Osteocyte (in vitro differentiated cells): ENCODE results near the gene TPCN1. TPM values are rescaled to one million over a fixed set of nuclear protein-coding genes. Genes with fewer than 3 reads are reported as not detected.

ENCODE experiments used
- DNase-seq: peaks from one replicate; pipeline ENCODE4 v3.0.0; 2021; ENCODE audit warnings: mixed read lengths; ENCODE audit not compliant: unreplicated experiment; ENCODE audit errors: extremely low spot score
- H3K27ac Mint-ChIP-seq: one replicate; pipeline ENCODE4 v1.8.0; 2021; ENCODE audit warnings: mild to moderate bottlenecking, mixed read lengths; ENCODE audit not compliant: unreplicated experiment
- H3K27me3 Mint-ChIP-seq: one replicate; pipeline ENCODE4 v1.8.0; 2021; ENCODE audit warnings: mixed read lengths; ENCODE audit not compliant: unreplicated experiment
- H3K36me3 Mint-ChIP-seq: one replicate; pipeline ENCODE4 v1.8.0; 2021; ENCODE audit warnings: mixed read lengths; ENCODE audit not compliant: unreplicated experiment
- H3K4me1 Mint-ChIP-seq: one replicate; pipeline ENCODE4 v1.8.0; 2021; ENCODE audit warnings: mixed read lengths; ENCODE audit not compliant: unreplicated experiment
- H3K4me3 Mint-ChIP-seq: one replicate; pipeline ENCODE4 v1.8.0; 2021; ENCODE audit warnings: mild to moderate bottlenecking, moderate library complexity, mixed read lengths; ENCODE audit not compliant: unreplicated experiment
- H3K9me3 Mint-ChIP-seq: one replicate; pipeline ENCODE4 v1.8.0; 2021; ENCODE audit warnings: mixed read lengths; ENCODE audit not compliant: unreplicated experiment
- CTCF ChIP-seq: fragments of 200-600 bp; sonication (generic); IDR thresholded peaks from 2 replicates; pipeline ENCODE4 v1.5.0; 2021; ENCODE audit warnings: antibody characterized with exemption, mild to moderate bottlenecking, moderate library complexity
- total RNA-seq: library from RNA; stranded (reverse); gene quantifications from 2 replicates; pipeline ENCODE4 v1.2.1, GENCODE V29; 2021

The TPCN1 gene
- total RNA-seq, 1 donor from 2014 or later = 80.6 TPM

DNA sequence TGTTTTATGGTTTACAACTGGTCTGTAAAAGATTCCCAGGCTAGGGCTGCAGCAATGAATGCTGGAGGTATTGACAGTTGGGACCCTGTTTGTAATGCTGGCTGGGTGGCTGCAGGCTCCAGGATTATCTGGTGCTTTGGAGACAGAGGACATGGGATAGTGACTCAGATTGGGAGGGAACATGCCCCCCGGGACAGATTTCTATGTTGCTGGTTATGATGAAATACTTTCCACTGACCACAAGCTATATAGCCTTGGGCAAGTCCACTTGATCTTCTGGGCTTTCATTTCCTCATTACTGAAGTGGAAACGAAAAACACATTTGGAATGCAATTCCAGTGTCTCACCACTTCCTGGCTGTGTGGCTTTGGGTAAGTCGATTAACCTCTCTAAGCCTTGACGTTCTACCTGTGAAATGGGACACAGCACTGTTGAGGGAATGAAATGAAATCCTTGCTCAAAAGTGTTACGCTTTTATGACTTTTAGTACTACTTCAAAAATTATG, 6.3 kb upstream of the TPCN1 start:
- no peaks in the 10 kb centered on the region for H3K9me3 Mint-ChIP-seq
- H3K27me3 Mint-ChIP-seq = no peaks in the 10 kb centered on the region
- H3K36me3 Mint-ChIP-seq = peaks cover 2% of the 10 kb centered on the region

GRCh38 chr12:113216027-113216426, 5.2 kb upstream of the TPCN1 start:
- H3K36me3 Mint-ChIP-seq = no peaks in the 10 kb centered on the region
- no peak for DNase-seq

More for the DNA sequence above, 6.3 kb upstream of the TPCN1 start:
- TF ChIP-seq CTCF = no peak
- DNase-seq = peak; percentile 90
- peak overlapping the region; percentile 94 for H3K27ac Mint-ChIP-seq
- H3K4me1 Mint-ChIP-seq = peaks cover 52% of the 10 kb centered on the region
- no peak overlapping the region for H3K4me3 Mint-ChIP-seq

DNA sequence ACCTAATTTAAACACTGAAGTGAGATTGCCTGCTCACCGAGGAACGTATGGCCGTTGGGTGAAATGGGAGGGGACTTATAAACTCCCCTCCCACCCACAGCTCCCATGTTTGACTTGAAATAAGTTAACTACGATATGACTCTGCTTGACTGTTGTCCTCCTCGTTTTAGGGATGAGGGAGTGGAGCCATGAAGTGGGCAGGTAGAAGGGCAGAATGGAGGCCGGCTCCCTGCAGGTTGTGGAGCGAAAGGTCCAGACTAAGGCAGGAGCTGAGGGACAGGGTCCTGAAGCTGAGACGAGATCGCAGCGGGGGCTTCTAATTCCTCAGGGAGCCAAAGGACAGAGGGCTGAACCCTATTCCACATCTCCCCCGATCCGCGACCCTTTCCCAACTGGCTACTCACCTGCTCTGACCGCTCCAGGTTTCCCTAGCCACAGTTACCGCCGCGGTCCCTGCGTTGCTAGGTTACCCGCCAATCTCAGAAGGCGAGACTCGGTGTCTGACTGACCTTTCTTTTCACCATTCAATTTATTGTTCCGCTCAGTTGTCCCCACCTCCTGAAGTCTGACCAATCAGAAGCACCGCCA, 577 bp upstream of the TPCN1 start:
- DNase-seq = no peak

More at GRCh38 chr12:113216027-113216426, 5.2 kb upstream of the TPCN1 start:
- Mint-ChIP-seq H3K4me3 (no peak overlapping the region), H3K9me3 (no peaks in the 10 kb centered on the region), H3K27me3 (no peaks in the 10 kb centered on the region), H3K4me1 (peaks cover 52% of the 10 kb centered on the region), H3K27ac (peak overlapping the region; percentile 5)
- TF ChIP-seq CTCF = no peak

DNA sequence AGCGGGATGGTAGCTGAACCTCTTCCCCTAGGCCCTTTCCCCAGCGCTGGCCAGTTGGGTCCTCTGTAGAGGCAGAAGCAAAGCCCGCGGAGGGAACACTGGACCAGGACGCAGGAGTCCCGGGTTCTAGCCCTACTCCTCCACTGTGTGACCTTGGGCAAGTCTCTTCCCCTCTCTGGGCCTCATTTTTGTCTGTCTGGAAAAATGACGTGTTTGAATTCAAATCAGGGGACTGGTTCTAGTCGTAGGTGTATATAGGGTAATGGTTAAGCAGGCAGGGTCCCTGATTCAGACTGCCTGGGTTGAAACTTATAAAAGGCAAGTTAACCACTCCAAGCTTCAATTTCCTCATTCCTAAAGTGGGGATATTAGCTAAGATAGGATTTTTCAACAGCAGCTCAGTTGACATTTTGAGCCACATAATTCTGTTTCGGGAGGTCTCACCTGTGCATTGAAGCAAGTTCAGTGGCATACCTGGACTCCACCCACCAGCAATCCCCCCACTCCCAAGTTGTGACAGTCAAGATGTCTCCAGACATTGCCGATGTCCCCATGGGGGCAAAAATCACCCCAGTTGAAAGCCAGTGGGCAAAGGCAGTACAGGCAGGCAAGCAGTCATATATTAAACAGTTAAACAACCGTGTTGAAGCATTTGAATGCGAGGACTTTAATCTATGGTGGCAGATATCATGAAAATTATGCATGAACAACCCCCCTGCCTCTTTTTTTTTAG, 899 bp downstream of the TPCN1 start:
- H3K36me3 Mint-ChIP-seq = peaks cover 1% of the 10 kb centered on the region
- no peaks in the 10 kb centered on the region for H3K9me3 Mint-ChIP-seq
- peak overlapping the region; percentile 77 for H3K4me3 Mint-ChIP-seq
- no peaks in the 10 kb centered on the region for H3K27me3 Mint-ChIP-seq
- peaks cover 30% of the 10 kb centered on the region for H3K4me1 Mint-ChIP-seq
- no peak for TF ChIP-seq CTCF
- DNase-seq = no peak
- peak overlapping the region; percentile 94 for H3K27ac Mint-ChIP-seq

More for the DNA sequence above, 577 bp upstream of the TPCN1 start:
- H3K27ac Mint-ChIP-seq = peak overlapping the region; percentile 94
- peak overlapping the region; percentile 77 for H3K4me3 Mint-ChIP-seq
- H3K27me3 Mint-ChIP-seq = no peaks in the 10 kb centered on the region
- H3K4me1 Mint-ChIP-seq = peaks cover 43% of the 10 kb centered on the region
- H3K9me3 Mint-ChIP-seq = no peaks in the 10 kb centered on the region
- H3K36me3 Mint-ChIP-seq = no peaks in the 10 kb centered on the region
- no peak for TF ChIP-seq CTCF
